HG02623 (cell line): Measurements from ENCODE around the gene CD180.

Source experiments
- ATAC-seq: cut with Tn5 transposase; IDR thresholded peaks from one replicate; pipeline ENCODE4 v1.9.1; 2021; ENCODE audit warnings: moderate library complexity; ENCODE audit not compliant: unreplicated experiment

Gene CD180

GRCh38 chr5:67135381-67135984 is 61.1 kb downstream of the CD180 start:
- no peak for ATAC-seq

DNA sequence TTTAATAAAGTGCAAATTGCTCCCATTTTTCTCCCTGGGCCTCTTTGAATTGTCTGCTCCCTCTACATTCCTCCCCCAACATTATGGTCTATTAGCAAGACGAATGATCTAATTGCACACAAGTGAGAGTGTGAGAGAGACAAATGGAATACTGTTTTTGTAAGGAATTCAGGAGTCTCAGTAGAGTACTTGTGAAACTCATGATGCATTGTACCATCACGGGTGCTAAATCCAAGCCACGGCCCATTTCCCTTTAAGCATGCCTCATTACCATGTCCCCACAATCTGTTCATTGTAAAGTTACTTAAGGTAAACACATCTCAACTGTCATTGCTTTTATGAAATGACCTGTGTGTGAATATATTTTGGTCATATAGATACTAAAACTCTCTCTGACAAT is 62.8 kb downstream of the CD180 start:
- no peak for ATAC-seq

- ATAC-seq, result no peak
Observed at GRCh38 chr5:67133217-67133616, 63.4 kb downstream of the CD180 start.

- no peak for ATAC-seq
Observed at GRCh38 chr5:67129768-67130167, 66.8 kb downstream of the CD180 start.
